ENCODE results near the gene C10orf95. TPM values are rescaled to one million over a fixed set of nuclear protein-coding genes. Genes with fewer than 3 reads are reported as not detected.

The C10orf95 gene
- polyA plus RNA-seq, 1 of the 3 experiments (the other 2 are of a cell fraction) = 0.07 TPM

DNA sequence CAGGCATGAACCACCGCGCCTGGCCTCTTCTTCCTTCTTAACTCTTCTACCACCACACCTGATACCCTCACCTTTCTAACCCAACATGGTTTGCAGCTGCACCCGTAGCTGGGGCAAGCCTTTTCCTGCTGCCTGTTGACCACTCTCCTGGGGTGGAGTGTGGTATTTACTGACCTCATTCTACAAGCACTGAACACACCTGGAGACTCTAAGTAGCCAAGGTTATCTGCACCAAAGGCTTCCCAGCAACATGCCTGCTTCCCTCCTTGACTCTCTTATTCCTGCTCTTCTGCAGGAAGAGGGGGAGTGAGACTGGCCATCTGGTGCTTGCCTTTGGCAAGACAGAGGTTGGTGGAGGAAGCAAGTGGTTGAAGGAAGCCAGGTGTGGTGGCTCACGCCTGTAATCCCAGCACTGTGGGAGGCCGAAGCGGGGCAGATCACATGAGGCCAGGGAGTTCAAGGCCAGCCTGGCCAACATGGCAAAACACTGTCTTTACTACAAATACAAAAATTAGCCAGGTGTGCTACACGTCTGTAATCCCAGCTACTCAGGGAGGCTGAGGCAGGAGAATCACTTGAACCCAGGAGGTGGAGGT lies 41.1 kb upstream of the C10orf95 start:
- POLR2A ChIA-PET = no interaction called here
- Histone ChIP-seq H3K36me3 (replicated peaks in 1 of 2; ENCODE audit: control insufficient read depth in 1 of 2, insufficient read depth in 2 of 2, low read length in 1 of 2) (peaks cover 18 to 42% of the 10 kb centered on the region in 2 experiments), H3K4me2 (no peak overlapping the region), H3K9me2 (no peaks in the 10 kb centered on the region), H3K9me3 (no peaks in the 10 kb centered on the region), H3K9ac (no peak overlapping the region), H3F3A (replicated peaks; ENCODE audit: insufficient read depth) (no peaks in the 10 kb centered on the region), H2AFZ (ENCODE audit: low read depth) (no peak overlapping the region), H3K4me1 (ENCODE audit: control insufficient read depth in 1 of 2, insufficient read depth in 2 of 2, low read depth in 1 of 2, low read length in 1 of 2) (no peaks in the 10 kb centered on the region; a peak in 1 of 4 replicates), H3K79me2 (ENCODE audit: insufficient read depth) (peaks cover 87% of the 10 kb centered on the region), H4K20me1 (ENCODE audit: insufficient read depth) (peaks cover 69% of the 10 kb centered on the region), H3K27ac (ENCODE audit: low read depth in 2 of 2, low read length in 1 of 2) (no peak overlapping the region), H3K27me3 (ENCODE audit: insufficient read depth) (no peaks in the 10 kb centered on the region), H3K4me3 (ENCODE audit: low read depth in 2 of 2, low read length in 1 of 2) (no peak overlapping the region)
- TF ChIP-seq EP300 (IDR thresholded peaks at IDR 0.05; ENCODE audit: borderline replicate concordance in 1 of 2, low read depth in 1 of 2, low read length in 1 of 2) (no peak), FOSL2 (IDR thresholded peaks at IDR 0.05; ENCODE audit: borderline replicate concordance, low read depth) (no peak), RCOR1 (IDR thresholded peaks at IDR 0.05; ENCODE audit: low read length) (no peak), CHD2 (IDR thresholded peaks at IDR 0.05; ENCODE audit: low read length, partially characterized antibody) (no peak), SIN3A (IDR thresholded peaks at IDR 0.05; ENCODE audit: borderline replicate concordance, low read depth, low read length) (no peak), YY1 (IDR thresholded peaks at IDR 0.05; ENCODE audit: low read depth) (no peak), GATA2 (CRISPR knock-in tag; IDR thresholded peaks at IDR 0.05) (no peak), EZH2phosphoT487 (IDR thresholded peaks at IDR 0.05; ENCODE audit: borderline replicate concordance, low read depth) (no peak)
- TF ChIP-seq, protein P1, sequence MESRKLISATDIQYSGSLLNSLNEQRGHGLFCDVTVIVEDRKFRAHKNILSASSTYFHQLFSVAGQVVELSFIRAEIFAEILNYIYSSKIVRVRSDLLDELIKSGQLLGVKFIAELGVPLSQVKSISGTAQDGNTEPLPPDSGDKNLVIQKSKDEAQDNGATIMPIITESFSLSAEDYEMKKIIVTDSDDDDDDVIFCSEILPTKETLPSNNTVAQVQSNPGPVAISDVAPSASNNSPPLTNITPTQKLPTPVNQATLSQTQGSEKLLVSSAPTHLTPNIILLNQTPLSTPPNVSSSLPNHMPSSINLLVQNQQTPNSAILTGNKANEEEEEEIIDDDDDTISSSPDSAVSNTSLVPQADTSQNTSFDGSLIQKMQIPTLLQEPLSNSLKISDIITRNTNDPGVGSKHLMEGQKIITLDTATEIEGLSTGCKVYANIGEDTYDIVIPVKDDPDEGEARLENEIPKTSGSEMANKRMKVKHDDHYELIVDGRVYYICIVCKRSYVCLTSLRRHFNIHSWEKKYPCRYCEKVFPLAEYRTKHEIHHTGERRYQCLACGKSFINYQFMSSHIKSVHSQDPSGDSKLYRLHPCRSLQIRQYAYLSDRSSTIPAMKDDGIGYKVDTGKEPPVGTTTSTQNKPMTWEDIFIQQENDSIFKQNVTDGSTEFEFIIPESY (IDR thresholded peaks at IDR 0.05; ENCODE audit: borderline replicate concordance, low read depth) = no peak
- TF ChIP-seq, protein P2, sequence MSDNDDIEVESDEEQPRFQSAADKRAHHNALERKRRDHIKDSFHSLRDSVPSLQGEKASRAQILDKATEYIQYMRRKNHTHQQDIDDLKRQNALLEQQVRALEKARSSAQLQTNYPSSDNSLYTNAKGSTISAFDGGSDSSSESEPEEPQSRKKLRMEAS (IDR thresholded peaks at IDR 0.05; ENCODE audit: low read depth) = no peak
- TF ChIP-seq, protein P3, sequence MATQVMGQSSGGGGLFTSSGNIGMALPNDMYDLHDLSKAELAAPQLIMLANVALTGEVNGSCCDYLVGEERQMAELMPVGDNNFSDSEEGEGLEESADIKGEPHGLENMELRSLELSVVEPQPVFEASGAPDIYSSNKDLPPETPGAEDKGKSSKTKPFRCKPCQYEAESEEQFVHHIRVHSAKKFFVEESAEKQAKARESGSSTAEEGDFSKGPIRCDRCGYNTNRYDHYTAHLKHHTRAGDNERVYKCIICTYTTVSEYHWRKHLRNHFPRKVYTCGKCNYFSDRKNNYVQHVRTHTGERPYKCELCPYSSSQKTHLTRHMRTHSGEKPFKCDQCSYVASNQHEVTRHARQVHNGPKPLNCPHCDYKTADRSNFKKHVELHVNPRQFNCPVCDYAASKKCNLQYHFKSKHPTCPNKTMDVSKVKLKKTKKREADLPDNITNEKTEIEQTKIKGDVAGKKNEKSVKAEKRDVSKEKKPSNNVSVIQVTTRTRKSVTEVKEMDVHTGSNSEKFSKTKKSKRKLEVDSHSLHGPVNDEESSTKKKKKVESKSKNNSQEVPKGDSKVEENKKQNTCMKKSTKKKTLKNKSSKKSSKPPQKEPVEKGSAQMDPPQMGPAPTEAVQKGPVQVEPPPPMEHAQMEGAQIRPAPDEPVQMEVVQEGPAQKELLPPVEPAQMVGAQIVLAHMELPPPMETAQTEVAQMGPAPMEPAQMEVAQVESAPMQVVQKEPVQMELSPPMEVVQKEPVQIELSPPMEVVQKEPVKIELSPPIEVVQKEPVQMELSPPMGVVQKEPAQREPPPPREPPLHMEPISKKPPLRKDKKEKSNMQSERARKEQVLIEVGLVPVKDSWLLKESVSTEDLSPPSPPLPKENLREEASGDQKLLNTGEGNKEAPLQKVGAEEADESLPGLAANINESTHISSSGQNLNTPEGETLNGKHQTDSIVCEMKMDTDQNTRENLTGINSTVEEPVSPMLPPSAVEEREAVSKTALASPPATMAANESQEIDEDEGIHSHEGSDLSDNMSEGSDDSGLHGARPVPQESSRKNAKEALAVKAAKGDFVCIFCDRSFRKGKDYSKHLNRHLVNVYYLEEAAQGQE (IDR thresholded peaks at IDR 0.05; ENCODE audit: low read depth, low read length) = no peak
- TF ChIP-seq, protein P4, sequence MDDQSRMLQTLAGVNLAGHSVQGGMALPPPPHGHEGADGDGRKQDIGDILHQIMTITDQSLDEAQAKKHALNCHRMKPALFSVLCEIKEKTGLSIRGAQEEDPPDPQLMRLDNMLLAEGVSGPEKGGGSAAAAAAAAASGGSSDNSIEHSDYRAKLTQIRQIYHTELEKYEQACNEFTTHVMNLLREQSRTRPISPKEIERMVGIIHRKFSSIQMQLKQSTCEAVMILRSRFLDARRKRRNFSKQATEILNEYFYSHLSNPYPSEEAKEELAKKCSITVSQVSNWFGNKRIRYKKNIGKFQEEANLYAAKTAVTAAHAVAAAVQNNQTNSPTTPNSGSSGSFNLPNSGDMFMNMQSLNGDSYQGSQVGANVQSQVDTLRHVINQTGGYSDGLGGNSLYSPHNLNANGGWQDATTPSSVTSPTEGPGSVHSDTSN (IDR thresholded peaks at IDR 0.05) = no peak
- 96% methylated on average over 7 of the region's 7 CpGs for WGBS (ENCODE audit: low lambda C conversion rate)
- CTCF ChIA-PET = interaction anchor here (1.0 to 1.4 kb wide), 2 partner anchors 13 to 70 kb away, joined by 3 to 6 read pairs; no protein-coding TSS in a partner anchor
- no peak for DNase-seq

Measured in SK-N-SH (cell line).